Measurements from ENCODE around the gene FCSK.

FCSK gene

DNA sequence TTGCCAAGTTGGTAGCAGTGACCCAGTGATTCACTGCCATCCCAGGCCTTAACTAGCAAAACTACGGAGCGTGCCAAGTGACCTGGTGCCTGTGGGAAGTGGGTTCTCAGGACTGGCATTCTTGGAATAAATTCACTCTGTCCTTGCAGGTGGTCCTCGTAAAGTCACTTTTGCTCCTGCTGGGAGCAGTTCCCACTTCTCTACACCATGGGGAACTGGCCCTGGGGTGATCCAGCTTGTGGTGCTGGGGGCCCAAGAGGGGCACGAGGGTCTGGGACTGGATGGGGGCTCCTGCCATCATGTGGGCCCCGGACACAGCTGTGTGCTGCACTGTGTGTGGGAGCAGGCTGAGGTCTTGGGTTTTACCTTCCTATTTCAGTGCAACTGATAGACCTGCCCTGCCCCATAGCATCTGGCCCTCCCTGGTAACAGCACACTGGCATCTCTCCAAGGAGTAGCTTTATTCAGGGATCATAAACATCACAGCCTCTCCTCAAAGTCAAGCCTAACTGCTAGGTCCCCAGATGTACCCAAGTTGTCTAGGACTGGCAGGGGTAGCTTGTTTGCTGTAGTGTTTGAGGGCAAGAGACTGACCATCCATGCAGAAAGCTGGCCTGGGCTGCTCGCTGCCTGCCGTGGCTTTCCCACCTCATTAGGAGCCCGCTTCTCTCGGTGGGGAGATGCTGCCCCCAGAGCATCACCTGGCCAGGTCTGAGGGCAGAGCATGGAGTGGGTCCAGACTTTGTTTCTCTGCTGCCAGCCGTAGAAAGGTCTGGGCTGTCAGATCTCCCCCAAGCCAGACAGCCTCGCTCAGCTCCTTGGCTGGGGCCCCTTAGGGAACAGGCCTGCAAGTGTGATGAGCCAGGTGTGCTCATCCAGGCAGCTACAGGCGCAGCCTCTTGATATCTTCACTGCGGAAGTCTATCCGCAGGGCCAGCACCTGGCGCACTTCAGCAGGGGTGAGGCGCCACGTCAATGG lies 26.0 kb downstream of the FCSK start:
- Histone ChIP-seq H3K27me3 (ENCODE audit: control insufficient read depth, insufficient read depth, low read length) (no peaks in the 10 kb centered on the region), H3K4me1 (ENCODE audit: control insufficient read depth, insufficient read depth, low read length) (no peaks in the 10 kb centered on the region), H3K9me3 (ENCODE audit: control insufficient read depth, low read length) (no peaks in the 10 kb centered on the region), H3K9ac (ENCODE audit: low read length) (no peak overlapping the region), H3K36me3 (ENCODE audit: control insufficient read depth, insufficient read depth, low read length) (no peaks in the 10 kb centered on the region), H3K4me3 (ENCODE audit: low read length) (no peak overlapping the region)

DNA sequence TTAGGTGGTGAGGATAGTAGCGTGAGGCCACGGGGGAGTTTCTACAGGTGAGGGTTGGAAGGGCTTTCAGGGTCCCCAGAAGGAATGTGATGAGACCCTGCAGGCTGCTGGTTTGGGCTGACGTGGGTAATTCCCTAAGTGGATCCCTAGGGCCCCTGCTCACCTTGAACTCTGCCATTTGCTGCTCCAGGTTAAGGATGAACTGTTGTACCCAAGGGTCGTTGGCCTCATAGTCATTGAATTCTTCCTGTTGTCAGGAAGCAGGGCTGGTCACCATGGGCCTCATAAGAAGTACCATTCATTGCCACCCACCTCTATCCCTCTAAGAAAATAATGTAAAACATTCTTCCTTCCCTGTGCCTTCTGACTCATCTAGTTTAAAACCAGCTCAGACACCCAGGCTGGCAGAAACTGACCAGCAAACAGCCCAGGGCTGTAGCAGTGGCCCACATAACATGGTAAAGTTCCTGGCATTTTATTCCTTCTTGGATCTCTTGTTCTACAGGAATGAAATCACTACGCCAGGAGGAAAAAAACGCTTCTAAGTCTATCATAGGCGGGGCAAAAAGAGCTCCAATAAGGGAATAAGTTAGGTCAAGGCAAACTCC lies 27.6 kb downstream of the FCSK start:
- no peaks in the 10 kb centered on the region for H3K36me3 ChIP-seq (ENCODE audit: control insufficient read depth, insufficient read depth, low read length)
- H3K4me3 ChIP-seq (ENCODE audit: low read length): no peak overlapping the region
- no peaks in the 10 kb centered on the region for H3K27me3 ChIP-seq (ENCODE audit: control insufficient read depth, insufficient read depth, low read length)
- no peak overlapping the region for H3K9ac ChIP-seq (ENCODE audit: low read length)
- H3K4me1 ChIP-seq (ENCODE audit: control insufficient read depth, insufficient read depth, low read length): no peaks in the 10 kb centered on the region
- H3K9me3 ChIP-seq (ENCODE audit: control insufficient read depth, low read length): no peaks in the 10 kb centered on the region

DNA sequence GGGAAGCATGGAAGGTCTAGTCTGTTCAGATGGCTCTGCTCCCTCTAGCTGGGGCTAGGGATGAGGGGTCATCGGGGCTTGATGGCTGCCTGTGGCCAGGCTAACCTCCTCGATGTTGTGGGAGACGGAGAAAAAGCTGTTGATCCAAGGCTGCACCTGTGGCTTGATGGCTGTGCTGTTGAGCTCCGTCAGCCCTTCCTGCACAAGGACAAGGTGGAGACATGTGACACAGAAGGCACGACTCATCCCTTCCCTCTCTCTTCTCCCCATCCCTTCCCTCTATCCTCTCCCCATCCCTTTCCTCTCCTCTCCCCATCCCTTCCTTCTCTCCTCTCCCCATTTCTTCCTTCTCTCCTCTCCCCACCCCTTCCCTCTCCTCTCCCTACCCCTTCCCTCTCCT lies 28.2 kb downstream of the FCSK start:
- H3K36me3 ChIP-seq (ENCODE audit: control insufficient read depth, insufficient read depth, low read length): no peaks in the 10 kb centered on the region
- H3K9me3 ChIP-seq (ENCODE audit: control insufficient read depth, low read length): no peaks in the 10 kb centered on the region
- no peak overlapping the region for H3K4me3 ChIP-seq (ENCODE audit: low read length)
- no peaks in the 10 kb centered on the region for H3K4me1 ChIP-seq (ENCODE audit: control insufficient read depth, insufficient read depth, low read length)
- no peaks in the 10 kb centered on the region for H3K27me3 ChIP-seq (ENCODE audit: control insufficient read depth, insufficient read depth, low read length)
- no peak overlapping the region for H3K9ac ChIP-seq (ENCODE audit: low read length)

DNA sequence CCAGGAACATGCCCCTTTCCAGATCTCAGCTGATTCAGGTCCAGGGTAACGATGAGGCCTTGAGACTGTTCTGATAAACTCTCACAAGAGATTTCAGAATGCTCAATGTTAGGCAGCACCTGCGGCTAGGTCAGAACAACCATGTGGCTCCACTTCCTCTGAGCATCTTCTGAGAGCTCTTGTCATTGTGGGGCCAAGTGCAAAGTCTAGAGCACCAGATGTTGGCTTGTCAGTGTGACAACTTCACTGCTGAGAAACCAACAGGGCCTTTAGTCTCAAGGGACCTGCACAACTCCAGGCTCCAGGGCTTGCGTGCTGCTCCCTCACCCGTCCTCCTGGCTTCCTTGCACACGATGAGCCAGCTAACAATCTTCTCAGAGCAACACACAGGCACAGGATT lies 29.0 kb downstream of the FCSK start:
- H3K9ac ChIP-seq (ENCODE audit: low read length): no peak overlapping the region
- no peak overlapping the region for H3K4me3 ChIP-seq (ENCODE audit: low read length)
- H3K4me1 ChIP-seq (ENCODE audit: control insufficient read depth, insufficient read depth, low read length): no peaks in the 10 kb centered on the region
- no peaks in the 10 kb centered on the region for H3K27me3 ChIP-seq (ENCODE audit: control insufficient read depth, insufficient read depth, low read length)
- no peaks in the 10 kb centered on the region for H3K9me3 ChIP-seq (ENCODE audit: control insufficient read depth, low read length)
- H3K36me3 ChIP-seq (ENCODE audit: control insufficient read depth, insufficient read depth, low read length): no peaks in the 10 kb centered on the region

DNA sequence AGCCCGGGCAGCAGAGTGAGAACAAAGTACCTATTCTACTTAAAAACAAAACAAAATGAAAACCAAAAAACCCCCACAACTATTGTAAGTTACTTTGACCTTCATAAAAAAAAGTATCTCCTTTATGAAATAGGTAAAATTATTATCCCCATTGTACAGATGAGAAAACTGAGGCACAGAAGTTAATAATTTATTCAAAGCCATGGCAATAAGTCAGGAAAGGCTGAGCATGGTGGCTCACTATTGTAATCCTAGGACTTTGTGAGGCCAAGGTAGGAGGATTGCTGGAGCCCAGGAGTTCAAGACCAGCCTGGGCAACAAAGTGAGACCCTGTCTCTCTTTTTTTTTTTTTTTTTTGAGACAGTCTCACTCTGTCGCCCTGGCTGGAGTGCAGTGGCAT lies 30.5 kb downstream of the FCSK start:
- Histone ChIP-seq H3K9me3 (ENCODE audit: control insufficient read depth, low read length) (no peaks in the 10 kb centered on the region), H3K36me3 (ENCODE audit: control insufficient read depth, insufficient read depth, low read length) (peaks cover 3% of the 10 kb centered on the region), H3K9ac (ENCODE audit: low read length) (no peak overlapping the region), H3K4me3 (ENCODE audit: low read length) (no peak overlapping the region), H3K4me1 (ENCODE audit: control insufficient read depth, insufficient read depth, low read length) (no peaks in the 10 kb centered on the region), H3K27me3 (ENCODE audit: control insufficient read depth, insufficient read depth, low read length) (no peaks in the 10 kb centered on the region)

DNA sequence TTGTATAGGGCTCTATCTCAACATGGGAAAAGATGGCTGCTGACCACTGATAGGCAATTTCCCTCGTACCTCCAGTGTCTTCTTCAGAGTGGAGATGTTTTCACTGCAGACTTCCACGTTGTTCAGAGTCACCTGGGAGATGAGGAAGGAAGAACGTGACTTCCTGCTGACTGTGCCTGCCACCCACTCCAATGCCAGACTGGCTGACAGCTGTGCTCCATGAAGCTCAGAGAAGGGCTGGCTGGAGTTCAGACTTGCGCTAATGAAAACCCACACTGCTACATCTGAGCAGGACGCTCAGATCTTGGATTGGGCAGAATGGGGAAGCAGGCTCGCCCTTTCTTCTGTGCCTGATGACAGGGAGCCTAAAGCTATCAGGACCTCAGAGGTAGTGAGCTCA lies 35.9 kb downstream of the FCSK start:
- Histone ChIP-seq H3K27me3 (ENCODE audit: control insufficient read depth, insufficient read depth, low read length) (no peaks in the 10 kb centered on the region), H3K9ac (ENCODE audit: low read length) (no peak overlapping the region), H3K4me3 (ENCODE audit: low read length) (no peak overlapping the region), H3K9me3 (ENCODE audit: control insufficient read depth, low read length) (no peaks in the 10 kb centered on the region), H3K36me3 (ENCODE audit: control insufficient read depth, insufficient read depth, low read length) (peaks cover 7% of the 10 kb centered on the region), H3K4me1 (ENCODE audit: control insufficient read depth, insufficient read depth, low read length) (no peaks in the 10 kb centered on the region)

DNA sequence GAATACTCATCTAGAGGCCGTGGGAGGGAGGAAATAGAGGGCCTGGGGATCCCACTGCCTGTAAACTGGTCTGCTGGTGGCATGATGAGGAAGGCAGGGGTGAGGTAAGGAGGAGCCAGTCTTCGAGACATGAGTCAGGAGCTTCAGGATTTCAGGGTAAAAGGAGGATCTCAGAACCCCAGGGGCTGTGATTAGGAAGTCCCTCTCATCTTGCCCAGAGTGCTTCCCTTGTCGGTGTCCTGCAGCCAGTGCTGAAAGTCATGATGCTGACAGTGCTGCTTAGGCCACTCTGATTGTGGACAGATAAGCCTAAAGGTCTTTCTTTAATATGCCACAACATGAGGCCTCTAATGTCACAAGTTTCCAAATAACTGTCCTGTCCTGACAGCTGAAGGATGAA lies 39.4 kb downstream of the FCSK start:
- H3K4me1 ChIP-seq (ENCODE audit: control insufficient read depth, insufficient read depth, low read length): no peaks in the 10 kb centered on the region
- no peak overlapping the region for H3K4me3 ChIP-seq (ENCODE audit: low read length)
- H3K9me3 ChIP-seq (ENCODE audit: control insufficient read depth, low read length): no peaks in the 10 kb centered on the region
- no peak overlapping the region for H3K9ac ChIP-seq (ENCODE audit: low read length)
- no peaks in the 10 kb centered on the region for H3K27me3 ChIP-seq (ENCODE audit: control insufficient read depth, insufficient read depth, low read length)
- peaks cover 21% of the 10 kb centered on the region for H3K36me3 ChIP-seq (ENCODE audit: control insufficient read depth, insufficient read depth, low read length)

DNA sequence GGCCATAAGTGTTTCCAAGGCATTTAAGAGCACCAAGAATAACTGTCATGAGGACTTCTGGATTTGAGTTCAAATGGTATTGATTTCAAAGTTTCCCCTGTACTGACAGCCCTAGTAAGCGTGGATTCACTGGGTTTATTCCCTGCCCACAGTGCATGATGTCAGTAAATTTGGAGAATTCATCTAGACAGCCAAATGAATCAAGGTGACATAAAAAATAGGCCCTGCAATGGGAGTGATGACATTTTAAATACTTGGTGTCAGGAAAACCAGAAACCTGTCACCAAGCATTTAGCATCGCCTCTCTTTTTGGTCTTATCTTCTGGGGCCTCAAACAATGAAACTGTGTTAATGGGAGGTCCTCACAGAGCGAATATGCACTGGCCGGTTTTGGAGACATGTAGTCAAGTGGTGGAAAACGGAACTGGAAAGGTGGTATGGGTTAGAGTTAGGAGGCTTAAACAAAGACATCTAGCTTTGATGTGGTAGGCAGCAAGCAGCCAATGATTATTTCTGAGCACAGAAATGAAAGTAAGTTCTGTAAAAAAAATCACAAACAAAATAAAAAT lies 39.9 kb downstream of the FCSK start:
- H3K4me3 ChIP-seq (ENCODE audit: low read length): no peak overlapping the region
- no peak overlapping the region for H3K9ac ChIP-seq (ENCODE audit: low read length)
- H3K36me3 ChIP-seq (ENCODE audit: control insufficient read depth, insufficient read depth, low read length): peaks cover 21% of the 10 kb centered on the region
- no peaks in the 10 kb centered on the region for H3K4me1 ChIP-seq (ENCODE audit: control insufficient read depth, insufficient read depth, low read length)
- H3K9me3 ChIP-seq (ENCODE audit: control insufficient read depth, low read length): no peaks in the 10 kb centered on the region
- no peaks in the 10 kb centered on the region for H3K27me3 ChIP-seq (ENCODE audit: control insufficient read depth, insufficient read depth, low read length)

DNA sequence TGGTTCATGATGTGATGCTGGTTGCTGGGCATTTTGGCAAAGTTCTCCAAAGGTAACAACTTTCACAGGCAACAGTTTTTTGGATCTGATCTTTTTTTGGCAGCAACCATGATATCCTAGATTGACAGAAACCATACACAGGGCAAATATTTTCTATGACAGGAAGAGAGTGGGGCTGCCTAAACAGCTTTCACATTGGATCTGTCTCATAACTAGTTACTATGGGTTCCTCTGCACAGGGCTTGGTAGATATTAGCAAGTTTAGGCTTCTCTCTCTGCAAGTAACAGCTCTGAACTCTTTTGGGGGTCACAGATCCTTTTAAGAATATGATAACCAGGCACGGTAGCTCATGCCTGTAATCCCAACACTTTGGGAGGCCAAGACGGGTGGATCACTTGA lies 40.4 kb downstream of the FCSK start:
- H3K36me3 ChIP-seq (ENCODE audit: control insufficient read depth, insufficient read depth, low read length): peaks cover 19% of the 10 kb centered on the region
- H3K27me3 ChIP-seq (ENCODE audit: control insufficient read depth, insufficient read depth, low read length): no peaks in the 10 kb centered on the region
- no peaks in the 10 kb centered on the region for H3K4me1 ChIP-seq (ENCODE audit: control insufficient read depth, insufficient read depth, low read length)
- H3K4me3 ChIP-seq (ENCODE audit: low read length): no peak overlapping the region
- no peaks in the 10 kb centered on the region for H3K9me3 ChIP-seq (ENCODE audit: control insufficient read depth, low read length)
- no peak overlapping the region for H3K9ac ChIP-seq (ENCODE audit: low read length)

DNA sequence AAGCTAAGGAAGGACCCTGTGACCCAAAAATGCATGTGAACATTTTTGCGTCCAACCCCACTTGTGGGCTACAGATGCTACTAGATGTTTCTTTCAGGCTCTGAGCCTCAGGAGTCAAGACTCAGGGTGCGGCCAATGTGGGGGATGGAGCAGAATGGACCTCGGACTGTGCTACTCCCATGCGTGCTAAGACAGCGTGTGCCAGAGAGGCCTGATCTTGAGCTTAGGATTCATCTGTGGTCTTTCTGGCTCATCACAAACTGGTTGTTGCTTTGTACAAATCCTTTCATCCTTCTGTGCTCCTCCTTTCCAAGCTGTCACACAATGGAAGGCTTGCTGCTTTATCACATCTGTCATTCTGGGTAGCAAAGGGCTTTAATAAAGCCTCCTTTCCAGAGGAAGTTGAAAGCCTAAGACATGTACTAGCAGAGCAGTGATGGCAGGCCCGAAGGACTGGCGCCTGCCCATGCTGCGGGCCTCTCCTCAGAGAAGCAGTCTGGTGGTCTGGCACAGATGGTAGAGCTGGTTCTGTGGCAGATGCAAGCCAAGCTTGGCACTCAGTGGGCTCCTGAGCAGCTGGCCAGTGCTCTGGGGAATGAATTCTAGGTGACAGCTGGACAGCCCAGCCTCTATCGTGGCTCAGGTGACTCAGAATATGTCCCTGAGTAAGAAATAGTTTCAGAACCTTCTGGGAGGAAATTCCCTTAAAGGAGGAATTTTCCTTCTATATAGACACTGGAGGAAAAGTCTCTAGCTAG lies 41.2 kb downstream of the FCSK start:
- Histone ChIP-seq H3K4me1 (ENCODE audit: control insufficient read depth, insufficient read depth, low read length) (no peaks in the 10 kb centered on the region), H3K4me3 (ENCODE audit: low read length) (no peak overlapping the region), H3K9ac (ENCODE audit: low read length) (no peak overlapping the region), H3K27me3 (ENCODE audit: control insufficient read depth, insufficient read depth, low read length) (no peaks in the 10 kb centered on the region), H3K9me3 (ENCODE audit: control insufficient read depth, low read length) (no peaks in the 10 kb centered on the region), H3K36me3 (ENCODE audit: control insufficient read depth, insufficient read depth, low read length) (peaks cover 14% of the 10 kb centered on the region)

DNA sequence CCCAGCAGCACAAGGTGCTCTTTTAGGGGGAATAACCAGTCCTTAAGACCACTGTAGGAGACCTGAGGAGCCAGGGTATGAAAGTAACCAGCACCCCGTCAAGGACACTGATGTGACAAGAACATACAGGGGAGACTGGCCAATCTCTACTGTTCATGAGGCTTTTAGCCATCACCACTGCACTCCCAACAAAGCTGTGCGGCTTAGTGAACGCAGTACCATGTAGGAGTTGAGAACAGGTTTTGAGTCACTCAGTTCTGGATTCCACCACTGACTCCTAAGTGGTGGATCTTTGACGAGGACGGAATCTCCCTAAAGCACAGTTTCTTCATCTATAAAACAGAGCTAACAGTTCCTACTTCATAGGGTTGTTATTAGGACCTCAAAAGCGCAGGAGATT lies 42.1 kb downstream of the FCSK start:
- Histone ChIP-seq H3K9ac (ENCODE audit: low read length) (no peak overlapping the region), H3K4me1 (ENCODE audit: control insufficient read depth, insufficient read depth, low read length) (no peaks in the 10 kb centered on the region), H3K36me3 (ENCODE audit: control insufficient read depth, insufficient read depth, low read length) (peaks cover 14% of the 10 kb centered on the region), H3K9me3 (ENCODE audit: control insufficient read depth, low read length) (no peaks in the 10 kb centered on the region), H3K27me3 (ENCODE audit: control insufficient read depth, insufficient read depth, low read length) (no peaks in the 10 kb centered on the region), H3K4me3 (ENCODE audit: low read length) (no peak overlapping the region)

DNA sequence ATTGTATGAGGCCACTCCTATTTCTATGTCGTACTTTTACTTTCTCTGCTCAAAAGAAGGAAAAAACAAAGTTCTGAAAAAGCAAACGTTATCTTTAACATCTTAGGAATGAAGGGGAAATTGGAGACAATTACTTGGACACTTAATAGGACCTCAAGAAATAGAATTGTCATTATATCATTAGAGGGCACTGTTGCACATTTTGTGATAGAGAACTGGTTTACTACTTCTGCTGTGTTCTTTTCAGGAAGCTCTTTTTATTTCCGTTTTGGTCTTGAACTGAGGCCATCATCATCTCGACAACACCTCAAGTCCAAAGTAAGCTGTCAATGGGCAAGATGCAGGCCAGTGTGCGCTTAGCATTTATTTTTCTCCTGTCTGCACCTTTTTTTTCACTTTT lies 54.4 kb downstream of the FCSK start:
- Histone ChIP-seq H3K9me3 (ENCODE audit: control insufficient read depth, low read length) (no peaks in the 10 kb centered on the region), H3K4me3 (ENCODE audit: low read length) (no peak overlapping the region), H3K9ac (ENCODE audit: low read length) (no peak overlapping the region), H3K4me1 (ENCODE audit: control insufficient read depth, insufficient read depth, low read length) (no peaks in the 10 kb centered on the region), H3K36me3 (ENCODE audit: control insufficient read depth, insufficient read depth, low read length) (peaks cover 5% of the 10 kb centered on the region), H3K27me3 (ENCODE audit: control insufficient read depth, insufficient read depth, low read length) (no peaks in the 10 kb centered on the region)

Measured in mucosa of stomach (tissue), 1 donor.